KMS-11 (cell line): ENCODE results near the gene POR.

Source experiments
- H2AFZ ChIP-seq: fragments of 200-600 bp; sonication (generic); 2 replicates; pipeline ENCODE4 v1.6.1; 2016; ENCODE audit warnings: antibody characterized with exemption, mixed run types, low read depth
- H3K27ac ChIP-seq: fragments of 200-600 bp; sonication (generic); 2 replicates; pipeline ENCODE4 v1.6.1; 2016; ENCODE audit warnings: mild to moderate bottlenecking, mixed run types
- H3K27me3 ChIP-seq: fragments of 200-600 bp; sonication (generic); 2 replicates; pipeline ENCODE4 v1.6.1; 2017; ENCODE audit warnings: mild to moderate bottlenecking, low read depth, mixed run types, moderate library complexity; ENCODE audit not compliant: insufficient read depth
- H3K36me3 ChIP-seq: fragments of 200-600 bp; sonication (generic); 2 replicates; pipeline ENCODE4 v1.6.1; 2017; ENCODE audit warnings: mild to moderate bottlenecking, mixed run types; ENCODE audit not compliant: insufficient read depth
- H3K4me1 ChIP-seq: fragments of 200-600 bp; sonication (generic); 2 replicates; pipeline ENCODE4 v1.6.1; 2016; ENCODE audit warnings: mild to moderate bottlenecking, low read depth, mixed run types; ENCODE audit not compliant: poor library complexity, severe bottlenecking
- H3K4me2 ChIP-seq: fragments of 200-600 bp; sonication (generic); 2 replicates; pipeline ENCODE4 v1.7.0; 2016; ENCODE audit warnings: mild to moderate bottlenecking, mixed run types
- H3K4me3 ChIP-seq: fragments of 200-600 bp; sonication (generic); IDR thresholded peaks from 2 replicates; pipeline ENCODE4 v1.6.1; 2017; ENCODE audit warnings: low read depth, low read length, mixed read lengths; ENCODE audit not compliant: insufficient read depth
- H3K79me2 ChIP-seq: fragments of 200-600 bp; sonication (generic); 2 replicates; pipeline ENCODE4 v1.6.1; 2016; ENCODE audit warnings: low read depth, mixed run types; ENCODE audit not compliant: insufficient read depth
- H3K9ac ChIP-seq: fragments of 200-600 bp; sonication (generic); 2 replicates; pipeline ENCODE4 v1.6.1; 2016; ENCODE audit warnings: mild to moderate bottlenecking, mixed run types
- H4K20me1 ChIP-seq: fragments of 200-600 bp; sonication (generic); 2 replicates; pipeline ENCODE4 v1.6.1; 2016; ENCODE audit warnings: mild to moderate bottlenecking, mixed run types; ENCODE audit not compliant: insufficient read depth
- TF ChIP-seq, protein P1 (sequence below): fragments of 200-600 bp; sonication (generic); conservative IDR thresholded peaks from 2 replicates; pipeline ENCODE4 v1.6.1; 2017; ENCODE audit warnings: low read depth, mild to moderate bottlenecking, antibody characterized with exemption, low read length, moderate library complexity, mixed read lengths

The POR gene

GRCh38 chr7:75988568-75989499, 73.9 kb downstream of the POR start:
- H3K4me2 ChIP-seq = no peak overlapping the region
- no peaks in the 10 kb centered on the region for H3K27me3 ChIP-seq
- no peak overlapping the region for H3K4me3 ChIP-seq
- no peaks in the 10 kb centered on the region for H3K4me1 ChIP-seq
- H3K79me2 ChIP-seq = no peaks in the 10 kb centered on the region
- no peak overlapping the region for H3K9ac ChIP-seq
- H2AFZ ChIP-seq = no peak overlapping the region
- H3K27ac ChIP-seq = no peak overlapping the region
- no peaks in the 10 kb centered on the region for H4K20me1 ChIP-seq
- TF ChIP-seq, protein P1, sequence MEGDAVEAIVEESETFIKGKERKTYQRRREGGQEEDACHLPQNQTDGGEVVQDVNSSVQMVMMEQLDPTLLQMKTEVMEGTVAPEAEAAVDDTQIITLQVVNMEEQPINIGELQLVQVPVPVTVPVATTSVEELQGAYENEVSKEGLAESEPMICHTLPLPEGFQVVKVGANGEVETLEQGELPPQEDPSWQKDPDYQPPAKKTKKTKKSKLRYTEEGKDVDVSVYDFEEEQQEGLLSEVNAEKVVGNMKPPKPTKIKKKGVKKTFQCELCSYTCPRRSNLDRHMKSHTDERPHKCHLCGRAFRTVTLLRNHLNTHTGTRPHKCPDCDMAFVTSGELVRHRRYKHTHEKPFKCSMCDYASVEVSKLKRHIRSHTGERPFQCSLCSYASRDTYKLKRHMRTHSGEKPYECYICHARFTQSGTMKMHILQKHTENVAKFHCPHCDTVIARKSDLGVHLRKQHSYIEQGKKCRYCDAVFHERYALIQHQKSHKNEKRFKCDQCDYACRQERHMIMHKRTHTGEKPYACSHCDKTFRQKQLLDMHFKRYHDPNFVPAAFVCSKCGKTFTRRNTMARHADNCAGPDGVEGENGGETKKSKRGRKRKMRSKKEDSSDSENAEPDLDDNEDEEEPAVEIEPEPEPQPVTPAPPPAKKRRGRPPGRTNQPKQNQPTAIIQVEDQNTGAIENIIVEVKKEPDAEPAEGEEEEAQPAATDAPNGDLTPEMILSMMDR = no peak
- H3K36me3 ChIP-seq = no peaks in the 10 kb centered on the region

DNA sequence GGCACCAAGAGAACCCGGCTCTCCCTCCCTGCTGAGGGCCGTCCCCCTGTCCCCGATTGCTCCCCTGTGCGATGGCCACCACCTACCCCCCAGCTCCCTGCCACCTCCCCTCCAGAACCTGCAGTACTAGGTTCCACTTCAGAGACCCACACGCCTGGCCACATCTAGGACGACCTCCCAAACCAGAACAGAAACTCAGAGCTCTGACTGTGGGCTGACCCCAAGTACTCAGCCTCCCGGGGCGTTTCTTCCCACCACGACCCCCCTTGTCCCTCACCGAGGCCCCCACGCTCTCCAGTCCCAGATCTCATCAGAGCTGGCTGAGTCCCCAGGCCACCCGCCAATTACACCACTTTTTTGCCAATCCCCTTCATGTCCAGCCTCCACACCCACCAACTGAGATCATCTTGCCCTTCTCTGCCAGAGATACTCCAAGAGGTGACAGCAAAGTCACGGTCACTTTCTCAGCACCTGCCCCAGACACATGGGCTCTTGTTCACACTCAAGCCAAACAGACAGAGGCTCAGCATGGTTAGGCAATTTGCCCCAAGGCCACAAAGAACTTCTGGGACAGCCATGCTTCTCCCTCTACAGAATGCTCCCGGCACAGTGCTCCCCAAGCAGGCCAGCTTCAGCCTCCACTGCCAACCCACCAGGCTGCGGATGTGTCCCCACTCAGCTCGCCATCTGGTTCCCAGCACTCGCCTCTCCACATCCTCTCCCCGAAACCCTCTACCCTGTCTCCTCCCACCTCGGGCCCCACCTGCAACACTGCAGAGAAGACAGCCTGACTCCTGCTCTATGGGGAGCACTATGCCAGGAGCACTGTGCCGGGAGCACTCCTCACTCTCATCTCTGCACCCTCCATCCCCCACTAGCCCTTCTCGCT, 74.8 kb downstream of the POR start:
- H3K4me2 ChIP-seq = no peak overlapping the region
- no peak overlapping the region for H3K27ac ChIP-seq
- TF ChIP-seq, protein P1 = no peak
- H3K27me3 ChIP-seq = no peaks in the 10 kb centered on the region
- H3K9ac ChIP-seq = no peak overlapping the region
- H3K4me3 ChIP-seq = no peak overlapping the region
- H3K36me3 ChIP-seq = no peaks in the 10 kb centered on the region
- H4K20me1 ChIP-seq = no peaks in the 10 kb centered on the region
- H3K4me1 ChIP-seq = peaks cover under 1% of the 10 kb centered on the region
- no peaks in the 10 kb centered on the region for H3K79me2 ChIP-seq
- H2AFZ ChIP-seq = no peak overlapping the region

DNA sequence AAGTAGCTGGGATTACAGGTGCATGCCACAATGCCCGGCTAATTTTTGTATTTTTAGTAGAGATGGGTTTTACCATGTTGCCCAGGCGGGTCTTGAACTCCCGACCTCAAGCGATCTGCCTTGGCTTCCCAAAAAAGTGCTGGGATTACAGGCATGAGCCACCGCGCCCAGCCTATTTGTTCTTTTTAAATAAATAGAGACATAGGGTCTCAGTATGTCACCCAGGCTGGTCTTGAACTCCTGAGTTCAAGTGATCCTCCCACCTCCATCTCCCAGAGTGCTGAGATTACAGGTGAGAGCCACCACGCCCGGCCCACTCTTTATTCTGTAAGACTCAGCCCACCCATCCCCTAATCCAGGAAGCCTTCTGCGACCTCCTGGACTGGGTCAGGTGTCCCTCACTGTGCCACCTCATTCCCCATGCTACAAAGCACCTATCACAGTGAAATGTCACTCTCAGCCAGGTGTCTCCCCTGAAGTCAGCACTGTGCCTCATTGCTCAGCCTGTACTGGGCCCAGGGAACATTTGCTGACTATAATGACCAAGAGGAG, 76.7 kb downstream of the POR start:
- Histone ChIP-seq H4K20me1 (no peaks in the 10 kb centered on the region), H3K27ac (no peak overlapping the region), H3K9ac (no peak overlapping the region), H3K27me3 (no peaks in the 10 kb centered on the region), H3K4me2 (no peak overlapping the region), H3K4me3 (no peak overlapping the region), H3K4me1 (peaks cover 4% of the 10 kb centered on the region), H3K36me3 (no peaks in the 10 kb centered on the region), H2AFZ (no peak overlapping the region), H3K79me2 (no peaks in the 10 kb centered on the region)
- TF ChIP-seq, protein P1 = no peak

GRCh38 chr7:75992083-75992755, 77.3 kb downstream of the POR start:
- H3K79me2 ChIP-seq = no peaks in the 10 kb centered on the region
- no peak overlapping the region for H3K9ac ChIP-seq
- no peak overlapping the region for H3K27ac ChIP-seq
- H3K4me3 ChIP-seq = no peak overlapping the region
- H2AFZ ChIP-seq = no peak overlapping the region
- H4K20me1 ChIP-seq = no peaks in the 10 kb centered on the region
- H3K27me3 ChIP-seq = no peaks in the 10 kb centered on the region
- H3K36me3 ChIP-seq = no peaks in the 10 kb centered on the region
- TF ChIP-seq, protein P1 = no peak
- H3K4me2 ChIP-seq = no peak overlapping the region
- peaks cover 4% of the 10 kb centered on the region for H3K4me1 ChIP-seq
